ENCODE data around the gene BRSK2. TPM values are rescaled to one million over a fixed set of nuclear protein-coding genes. Genes with fewer than 3 reads are reported as not detected.

Gene BRSK2
- total RNA-seq, 6 experiments from 2014 or later: 0.14 to 0.99 (median 0.47) TPM; not detected in 1

DNA sequence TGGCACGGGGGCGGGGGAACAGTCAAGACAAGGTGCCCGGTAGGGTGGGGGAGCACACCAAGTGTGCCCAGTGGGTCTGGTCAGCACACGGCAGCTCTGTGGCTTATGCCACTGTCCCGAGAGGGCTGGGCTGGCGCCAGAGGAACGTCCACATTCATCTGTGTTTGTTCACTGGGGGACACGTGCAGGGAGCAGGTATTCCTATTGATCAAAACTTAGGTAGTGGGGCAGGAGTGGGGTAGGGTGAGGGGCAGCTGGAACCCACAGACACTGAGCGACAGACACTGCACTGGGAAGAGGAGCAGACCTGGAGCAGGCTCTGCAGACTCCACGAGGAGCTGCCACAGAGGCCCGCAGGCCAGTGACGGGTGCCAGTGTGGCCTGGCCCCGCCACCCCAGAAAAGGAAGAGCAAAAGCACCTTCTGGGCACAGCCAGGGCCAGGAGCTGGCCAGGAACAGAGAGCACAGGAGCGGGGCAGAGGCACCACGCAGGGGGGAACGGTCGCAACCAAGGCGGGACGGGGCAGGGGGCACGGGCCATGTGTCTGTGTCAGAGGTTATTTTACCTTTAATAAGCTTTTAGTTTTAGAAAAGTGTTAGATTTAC, 98.9 kb downstream of the BRSK2 start:
- H3K27ac Mint-ChIP-seq: no peak overlapping the region
- no peaks in the 10 kb centered on the region for H3K9me3 Mint-ChIP-seq
- DNase-seq: no peak
- H3K36me3 Mint-ChIP-seq (ENCODE audit: low read depth): no peaks in the 10 kb centered on the region
- no peak for TF ChIP-seq CTCF (IDR thresholded peaks at IDR 0.05)
- no peak overlapping the region for H3K4me3 Mint-ChIP-seq
- H3K27me3 Mint-ChIP-seq (ENCODE audit: insufficient read depth): no peaks in the 10 kb centered on the region; the same call in 1 of the 2 replicates
- H3K4me1 Mint-ChIP-seq (ENCODE audit: low read depth): peaks cover 5% of the 10 kb centered on the region

- no peaks in the 10 kb centered on the region for H3K9me3 Mint-ChIP-seq
- no peak overlapping the region for H3K4me3 Mint-ChIP-seq
Measured at GRCh38 chr11:1490651-1491050, 100.9 kb downstream of the BRSK2 start.

GRCh38 chr11:1491379-1491778, 101.6 kb downstream of the BRSK2 start:
- Mint-ChIP-seq H3K27ac (no peak overlapping the region), H3K9me3 (no peaks in the 10 kb centered on the region), H3K4me1 (ENCODE audit: low read depth) (peaks cover 10% of the 10 kb centered on the region), H3K4me3 (no peak overlapping the region), H3K27me3 (ENCODE audit: insufficient read depth) (no peaks in the 10 kb centered on the region; the same call in 1 of the 2 replicates), H3K36me3 (ENCODE audit: low read depth) (no peaks in the 10 kb centered on the region)
- no peak for TF ChIP-seq CTCF (IDR thresholded peaks at IDR 0.05)
- no peak for DNase-seq

More at GRCh38 chr11:1490651-1491050, 100.9 kb downstream of the BRSK2 start:
- Mint-ChIP-seq H3K27me3 (ENCODE audit: insufficient read depth) (no peaks in the 10 kb centered on the region; the same call in 1 of the 2 replicates), H3K4me1 (ENCODE audit: low read depth) (peaks cover 10% of the 10 kb centered on the region), H3K36me3 (ENCODE audit: low read depth) (no peaks in the 10 kb centered on the region), H3K27ac (no peak overlapping the region)
- no peak for TF ChIP-seq CTCF (IDR thresholded peaks at IDR 0.05)
- DNase-seq: no peak

GRCh38 chr11:1493650-1494244, 104.0 kb downstream of the BRSK2 start:
- peaks cover 4% of the 10 kb centered on the region for H3K9me3 Mint-ChIP-seq
- H3K4me1 Mint-ChIP-seq (ENCODE audit: low read depth): peaks cover 16% of the 10 kb centered on the region
- DNase-seq: no peak
- H3K36me3 Mint-ChIP-seq (ENCODE audit: low read depth): peaks cover 8% of the 10 kb centered on the region
- no peaks in the 10 kb centered on the region; the same call in 1 of the 2 replicates for H3K27me3 Mint-ChIP-seq (ENCODE audit: insufficient read depth)
- no peak overlapping the region for H3K4me3 Mint-ChIP-seq
- TF ChIP-seq CTCF (IDR thresholded peaks at IDR 0.05): no peak
- H3K27ac Mint-ChIP-seq: no peak overlapping the region

GRCh38 chr11:1494650-1495049, 104.9 kb downstream of the BRSK2 start:
- Mint-ChIP-seq H3K4me3 (no peak overlapping the region), H3K4me1 (ENCODE audit: low read depth) (peaks cover 16% of the 10 kb centered on the region), H3K9me3 (peaks cover 9% of the 10 kb centered on the region), H3K27ac (no peak overlapping the region), H3K27me3 (ENCODE audit: insufficient read depth) (peaks cover 3% of the 10 kb centered on the region; the same call in 1 of the 2 replicates), H3K36me3 (ENCODE audit: low read depth) (peaks cover 14% of the 10 kb centered on the region)
- no peak for DNase-seq
- no peak for TF ChIP-seq CTCF (IDR thresholded peaks at IDR 0.05)
